Right ventricle myocardium inferior (tissue), 1 donor: Measurements from ENCODE around the gene SLC2A8. TPM values are rescaled to one million over a fixed set of nuclear protein-coding genes. Genes with fewer than 3 reads are reported as not detected.

Source experiments
- ATAC-seq: fragments of 200-7000 bp; cut with Tn5 transposase; one replicate; pipeline ENCODE4 v1.9.1; 2020; ENCODE audit warnings: mild to moderate bottlenecking, moderate library complexity
- DNase-seq: peaks from one replicate; pipeline ENCODE4 v3.0.0; 2021; ENCODE audit errors: missing footprints
- intact Hi-C: fragments of 100-400 bp; cut with DNase I; formaldehyde crosslinking; loops from one replicate; pipeline ENCODE4 v1.11.0; 2022
- long read RNA-seq: library from polyadenylated mRNA; unstranded; transcript quantifications from one replicate; pipeline ENCODE4 v2.0.0, GENCODE V29; 2021
- total RNA-seq: library from RNA; stranded (reverse); fragmentation: NEBNext Ultra II Directional; extraction: Animal tissue kit (Norgen Biotek cat#: 25700); gene quantifications from one replicate; pipeline ENCODE4 v1.2.1, GENCODE V29; 2021
- donor health status: DM: no; HTN: yes; CAD: no; lungs with severe emphysema.

The SLC2A8 gene
- total RNA-seq: 15.0 TPM
- long read RNA-seq, partial matches to known transcripts: 4 of 18 reads
- long read RNA-seq, other reads (novel, unspliced or antisense): 6 of 18 reads

- intact Hi-C loops: loop anchor here (2.0 to 5.0 kb wide), 3 partner anchors 60 to 175 kb away; no protein-coding TSS in a partner anchor
- DNase-seq (peak; percentile 98), ATAC-seq (peak; percentile 99)
Measured at GRCh38 chr9:127396808-127397645, at the start of gene SLC2A8. Gene SLC2A8 (plus strand): TSS chr9:127397169. CDS start chr9:127397231, 62 bp downstream.

- DNase-seq (no peak), ATAC-seq (no peak)
- intact Hi-C loops: no loop called here
Measured at GRCh38 chr9:127347831-127348776, 48.9 kb upstream of the SLC2A8 start.

- no peak for ATAC-seq
- no peak for DNase-seq
- intact Hi-C loops: no loop called here
Measured at GRCh38 chr9:127349483-127350113, 47.4 kb upstream of the SLC2A8 start.

GRCh38 chr9:127351182-127352166, 45.5 kb upstream of the SLC2A8 start:
- DNase-seq (no peak), ATAC-seq (no peak)
- intact Hi-C loops: no loop called here

- DNase-seq (no peak), ATAC-seq (no peak)
- intact Hi-C loops: no loop called here
Measured at GRCh38 chr9:127353882-127354281, 43.1 kb upstream of the SLC2A8 start.

- intact Hi-C loops: no loop called here
- ATAC-seq: no peak
- DNase-seq: no peak
Measured at GRCh38 chr9:127356906-127357305, 40.1 kb upstream of the SLC2A8 start.

- DNase-seq (no peak), ATAC-seq (no peak)
- intact Hi-C loops: no loop called here
Measured at GRCh38 chr9:127358023-127358535, 38.9 kb upstream of the SLC2A8 start.

GRCh38 chr9:127358770-127359169, 38.2 kb upstream of the SLC2A8 start:
- DNase-seq (no peak), ATAC-seq (no peak)
- intact Hi-C loops: no loop called here

- ATAC-seq: no peak
- intact Hi-C loops: loop anchor here (2.0 kb wide), 1 partner anchor 49 kb away; no protein-coding TSS in a partner anchor
- DNase-seq: no peak
Measured at GRCh38 chr9:127360250-127360649, 36.7 kb upstream of the SLC2A8 start.

- ATAC-seq: peak; percentile 55
- intact Hi-C loops: loop anchor here (2.0 kb wide), 1 partner anchor 50 kb away; no protein-coding TSS in a partner anchor
Measured at GRCh38 chr9:127360829-127361228, 36.1 kb upstream of the SLC2A8 start.

GRCh38 chr9:127361561-127361960, 35.4 kb upstream of the SLC2A8 start:
- intact Hi-C loops: loop anchor here (2.0 kb wide), 1 partner anchor 51 kb away; no protein-coding TSS in a partner anchor
- ATAC-seq (no peak), DNase-seq (no peak)

More at GRCh38 chr9:127360829-127361228, 36.1 kb upstream of the SLC2A8 start:
- no peak for DNase-seq

- no peak for DNase-seq
- intact Hi-C loops: no loop called here
Measured at GRCh38 chr9:127362829-127363228, 34.1 kb upstream of the SLC2A8 start.

GRCh38 chr9:127365461-127365860, 31.5 kb upstream of the SLC2A8 start:
- ATAC-seq: no peak
- no peak for DNase-seq
- intact Hi-C loops: no loop called here

More at GRCh38 chr9:127362829-127363228, 34.1 kb upstream of the SLC2A8 start:
- ATAC-seq: no peak

- DNase-seq (no peak), ATAC-seq (no peak)
- intact Hi-C loops: no loop called here
Measured at GRCh38 chr9:127366594-127366993, 30.4 kb upstream of the SLC2A8 start.

- DNase-seq (no peak), ATAC-seq (no peak)
- intact Hi-C loops: no loop called here
Measured at GRCh38 chr9:127368852-127369402, 28.0 kb upstream of the SLC2A8 start.

GRCh38 chr9:127369428-127369827, 27.5 kb upstream of the SLC2A8 start:
- DNase-seq (no peak), ATAC-seq (no peak)
- intact Hi-C loops: no loop called here

GRCh38 chr9:127370147-127370579, 26.8 kb upstream of the SLC2A8 start:
- DNase-seq (no peak), ATAC-seq (peak; percentile 36)
- intact Hi-C loops: no loop called here
